ENCODE results near the gene RXRA.
"Not testable (repeated sequence)": the region's sequence is repeated elsewhere in the genome, so short reads cannot be mapped to it uniquely, and the experiment has no call there.

The RXRA gene

GRCh38 chr9:134293611-134294152, 32.6 kb upstream of the RXRA start:
- DNase-seq (ENCODE audit: low read depth in 2 of 2): no peak

- DNase-seq (ENCODE audit: low read depth in 2 of 2): no peak
Observed at GRCh38 chr9:134294153-134295071, 31.8 kb upstream of the RXRA start.

GRCh38 chr9:134295101-134295745, 31.0 kb upstream of the RXRA start:
- no peak for DNase-seq (ENCODE audit: low read depth in 2 of 2)

GRCh38 chr9:134295746-134296250, 30.5 kb upstream of the RXRA start:
- DNase-seq (ENCODE audit: low read depth in 2 of 2): no peak

- no peak for DNase-seq (ENCODE audit: low read depth in 2 of 2)
Observed at GRCh38 chr9:134296301-134297082, 29.8 kb upstream of the RXRA start.

- DNase-seq (ENCODE audit: low read depth in 2 of 2): no peak
Observed at GRCh38 chr9:134297083-134297410, 29.2 kb upstream of the RXRA start.

GRCh38 chr9:134297576-134297975, 28.7 kb upstream of the RXRA start:
- no peak for DNase-seq (ENCODE audit: low read depth in 2 of 2)

GRCh38 chr9:134298000-134298399, 28.3 kb upstream of the RXRA start:
- DNase-seq (ENCODE audit: low read depth in 2 of 2): no peak

GRCh38 chr9:134299068-134299467, 27.2 kb upstream of the RXRA start:
- no peak for DNase-seq (ENCODE audit: low read depth in 2 of 2)

- DNase-seq (ENCODE audit: low read depth in 2 of 2): no peak
Observed at GRCh38 chr9:134299883-134300282, 26.4 kb upstream of the RXRA start.

GRCh38 chr9:134301387-134302129, 24.7 kb upstream of the RXRA start:
- peak in 1 of 2 donors; percentile 33 for DNase-seq (ENCODE audit: low read depth in 2 of 2)

- DNase-seq (ENCODE audit: low read depth in 2 of 2): no peak
Observed at GRCh38 chr9:134302130-134302817, 24.0 kb upstream of the RXRA start.

- DNase-seq (ENCODE audit: low read depth in 2 of 2): no peak
Observed at GRCh38 chr9:134303601-134304000, 22.7 kb upstream of the RXRA start.

GRCh38 chr9:134304261-134304660, 22.0 kb upstream of the RXRA start:
- no peak for DNase-seq (ENCODE audit: low read depth in 2 of 2)

- DNase-seq (ENCODE audit: low read depth in 2 of 2): no peak
Observed at GRCh38 chr9:134304690-134305089, 21.6 kb upstream of the RXRA start.

GRCh38 chr9:134305533-134305932, 20.7 kb upstream of the RXRA start:
- DNase-seq (ENCODE audit: low read depth in 2 of 2): no peak

- not testable (repeated sequence) for DNase-seq (ENCODE audit: low read depth in 2 of 2)
Observed at GRCh38 chr9:134306042-134306441, 20.2 kb upstream of the RXRA start.

GRCh38 chr9:134306636-134307600, 19.3 kb upstream of the RXRA start:
- DNase-seq (ENCODE audit: low read depth in 2 of 2): no peak
